H1 (cell line): Measurements from ENCODE around the gene FBLN2. TPM values are rescaled to one million over a fixed set of nuclear protein-coding genes. Genes with fewer than 3 reads are reported as not detected.

Source experiments
- CTCF ChIA-PET: fragments of 300-600 bp; sonication (Branson Sonifier 250); formaldehyde crosslinking; loops from one replicate; lab custom pipeline; 2021; ENCODE audit not compliant: partially characterized antibody; lab: Charles Lee
- POLR2A ChIA-PET: fragments of 300-600 bp; sonication (Branson Sonifier 250); formaldehyde crosslinking; loops from one replicate; lab custom pipeline; 2021; ENCODE audit warnings: inconsistent platforms; ENCODE audit not compliant: partially characterized antibody; lab: Charles Lee
- DNase-seq, 2 experiments: peaks; one replicate each; pipeline versions ENCODE4 v3.0.0 to v3.0.0-alpha.2; 2010 to 2022; ENCODE audit warnings: low spot score in 2 of 2, low read depth in 1 of 2, mixed read lengths in 1 of 2
- FAIRE-seq: peaks from 2 replicates; lab custom pipeline; 2011; peaks lifted over from hg19 to GRCh38; lab: Jason Lieb, UNC
- H2AFZ ChIP-seq: 2 replicates; pipeline ENCODE4 v1.8.1; 2012; ENCODE audit warnings: low read length, inconsistent platforms
- H2AK5ac ChIP-seq: 2 replicates; pipeline ENCODE4 v1.6.1; 2013; ENCODE audit warnings: low read depth, low read length
- H2BK120ac ChIP-seq: replicated peaks from 2 replicates; pipeline ENCODE3; 2013; ENCODE audit warnings: low read depth, low read length, inconsistent platforms
- H2BK12ac ChIP-seq: 2 replicates; pipeline ENCODE4 v1.6.1; 2013; ENCODE audit warnings: low read depth, low read length
- H2BK15ac ChIP-seq: 2 replicates; pipeline ENCODE4 v1.6.1; 2013; ENCODE audit warnings: low read length
- H2BK20ac ChIP-seq: 2 replicates; pipeline ENCODE4 v1.6.1; 2013; ENCODE audit warnings: low read length
- H2BK5ac ChIP-seq: 2 replicates; pipeline ENCODE4 v1.6.1; 2013; ENCODE audit warnings: low read depth, low read length
- H3K14ac ChIP-seq: 2 replicates; pipeline ENCODE4 v1.6.1; 2013; ENCODE audit warnings: inconsistent platforms; ENCODE audit not compliant: insufficient read length
- H3K18ac ChIP-seq: 2 replicates; pipeline ENCODE4 v1.6.1; 2013; ENCODE audit warnings: low read length; ENCODE audit errors: extremely low read depth
- H3K23ac ChIP-seq: 2 replicates; pipeline ENCODE4 v1.6.1; 2013; ENCODE audit warnings: inconsistent platforms; ENCODE audit not compliant: insufficient read length
- H3K23me2 ChIP-seq: 2 replicates; pipeline ENCODE4 v1.6.1; 2013; ENCODE audit warnings: low read depth, low read length
- H3K27ac ChIP-seq: 2 replicates; pipeline ENCODE4 v1.6.1; 2011; ENCODE audit warnings: low read depth, low read length, inconsistent platforms
- H3K27me3 ChIP-seq, 4 experiments: replicated peaks in 1 of 4; 1 replicate in 1 of 4; 2 replicates in 3 of 4; pipeline versions ENCODE4 v1.6.1 to v1.8.1; 2011 to 2013; ENCODE audit warnings: low read length in 3 of 4, mild to moderate bottlenecking in 3 of 4, inconsistent platforms in 2 of 4, mixed read lengths in 2 of 4, moderate library complexity in 1 of 4; ENCODE audit not compliant: control insufficient read depth in 3 of 4, insufficient read depth in 3 of 4; ENCODE audit errors: extremely low read depth in 1 of 4
- H3K36me3 ChIP-seq, 4 experiments: 2 replicates each; pipeline versions ENCODE4 v1.6.1 to v1.8.1; 2011 to 2013; ENCODE audit warnings: mild to moderate bottlenecking in 4 of 4, low read length in 3 of 4, moderate library complexity in 2 of 4, control low read depth in 1 of 4, inconsistent platforms in 1 of 4; ENCODE audit not compliant: insufficient read depth in 4 of 4, control insufficient read depth in 2 of 4
- H3K4ac ChIP-seq: replicated peaks from 2 replicates; pipeline ENCODE3; 2013; ENCODE audit warnings: low read length, low read depth, mixed read lengths, inconsistent platforms; ENCODE audit not compliant: insufficient read length
- H3K4me1 ChIP-seq, 4 experiments: replicated peaks in 1 of 4; 1 replicate in 1 of 4; 2 replicates in 3 of 4; pipeline versions ENCODE4 v1.6.1 to v1.8.1; 2011 to 2013; ENCODE audit warnings: low read length in 3 of 4, inconsistent platforms in 2 of 4, mixed read lengths in 1 of 4; ENCODE audit not compliant: insufficient read depth in 4 of 4, control insufficient read depth in 3 of 4
- H3K4me2 ChIP-seq, 2 experiments: 2 replicates each; pipeline versions ENCODE4 v1.6.1 to v1.8.1; 2011 to 2013; ENCODE audit warnings: low read depth in 2 of 2, low read length in 2 of 2, control low read depth in 1 of 2, inconsistent platforms in 1 of 2, mild to moderate bottlenecking in 1 of 2; ENCODE audit not compliant: insufficient read depth in 1 of 2
- H3K4me3 ChIP-seq, 4 experiments: fragments of 200-600, 300-600 bp in 1 of 4; sonication (generic), shearing (Covaris generic), sonication (Bioruptor Twin) in 1 of 4; 2 replicates each; pipeline versions ENCODE4 v1.5.1 to v1.8.1; 2011 to 2016; ENCODE audit warnings: low read length in 4 of 4, low read depth in 3 of 4, control low read depth in 2 of 4, inconsistent platforms in 2 of 4, mild to moderate bottlenecking in 2 of 4, mixed read lengths in 1 of 4, moderate library complexity in 1 of 4; ENCODE audit not compliant: insufficient read depth in 2 of 4; ENCODE audit errors: extremely low read depth in 1 of 4
- H3K56ac ChIP-seq: replicated peaks from 2 replicates; pipeline ENCODE3; 2013; ENCODE audit warnings: low read depth, mild to moderate bottlenecking, mixed read lengths, low read length, inconsistent platforms; ENCODE audit not compliant: insufficient read length
- H3K79me1 ChIP-seq: 2 replicates; pipeline ENCODE4 v1.6.1; 2013; ENCODE audit warnings: low read depth, low read length, control low read depth
- H3K79me2 ChIP-seq, 2 experiments: 2 replicates each; pipeline versions ENCODE4 v1.6.1 to v1.8.1; 2012 to 2013; ENCODE audit warnings: low read length in 2 of 2, mild to moderate bottlenecking in 2 of 2, inconsistent platforms in 1 of 2; ENCODE audit not compliant: insufficient read depth in 2 of 2, control insufficient read depth in 1 of 2
- H3K9ac ChIP-seq, 4 experiments: replicated peaks in 1 of 4; 1 replicate in 1 of 4; 2 replicates in 3 of 4; pipeline versions ENCODE4 v1.6.1 to v1.8.1; 2011 to 2013; ENCODE audit warnings: low read depth in 3 of 4, low read length in 3 of 4, control low read depth in 2 of 4, mild to moderate bottlenecking in 2 of 4, moderate library complexity in 2 of 4, inconsistent platforms in 1 of 4; ENCODE audit errors: extremely low read depth in 1 of 4
- H3K9me3 ChIP-seq, 2 experiments: 2 replicates each; pipeline versions ENCODE4 v1.6.1 to v1.8.1; 2012 to 2013; ENCODE audit warnings: mild to moderate bottlenecking in 2 of 2, moderate library complexity in 2 of 2, control low read depth in 1 of 2, inconsistent platforms in 1 of 2, low read depth in 1 of 2, low read length in 1 of 2, mixed read lengths in 1 of 2; ENCODE audit not compliant: insufficient read depth in 2 of 2
- H4K20me1 ChIP-seq, 2 experiments: replicated peaks in 1 of 2; 2 replicates each; pipeline versions ENCODE3 to v1.8.1; 2011 to 2013; ENCODE audit warnings: inconsistent platforms in 2 of 2, low read length in 2 of 2, mild to moderate bottlenecking in 1 of 2; ENCODE audit not compliant: insufficient read depth in 2 of 2, control insufficient read depth in 1 of 2
- H4K5ac ChIP-seq: 2 replicates; pipeline ENCODE4 v1.6.1; 2013; ENCODE audit warnings: low read length, low read depth, mixed read lengths, inconsistent platforms; ENCODE audit not compliant: insufficient read length
- H4K8ac ChIP-seq: 2 replicates; pipeline ENCODE4 v1.8.0; 2013; ENCODE audit warnings: mild to moderate bottlenecking, moderate library complexity, low read length, inconsistent platforms; ENCODE audit not compliant: insufficient read depth; ENCODE audit errors: extremely low read depth
- H4K91ac ChIP-seq: replicated peaks from 2 replicates; pipeline ENCODE3; 2013; ENCODE audit warnings: low read length, mixed read lengths, inconsistent platforms; ENCODE audit not compliant: insufficient read length
- JUND ChIP-seq: IDR thresholded peaks from 2 replicates; pipeline ENCODE4 v1.6.1; 2011; ENCODE audit warnings: mild to moderate bottlenecking, improper control_type of control experiment, low read length
- WGBS, 2 experiments: shearing (Covaris generic) in 1 of 2; methylation state at CpG; one replicate each; pipeline versions ENCODE4 v1.1.6 to v1.1.7; 2013 to 2015; ENCODE audit warnings: low lambda C conversion rate in 2 of 2, mixed read lengths in 2 of 2, inconsistent platforms in 1 of 2, low coverage in 1 of 2, missing lambda C conversion rate in 1 of 2; ENCODE audit not compliant: insufficient replicate concordance in 2 of 2, insufficient coverage in 1 of 2, insufficient read length in 1 of 2; ENCODE audit errors: extremely low coverage in 1 of 2, missing lambda C conversion rate in 1 of 2; 5-methylcytosine and 5-hydroxymethylcytosine counted together
- polyA plus RNA-seq, 7 experiments: library from polyadenylated mRNA; depleted of rRNA in 3 of 7; stranded (reverse) in 5 of 7; unstranded in 2 of 7; fragments of >200 nt in 5 of 7; fragments of 200-250 nt in 2 of 7; gene quantifications; 1 replicate in 5 of 7; 2 replicates in 1 of 7; 4 replicates in 1 of 7; pipeline versions ENCODE4 v1.2.1 to v1.2.3, GENCODE V29; 2011 to 2013; ENCODE audit warnings: missing spikeins in 2 of 7, mixed read lengths in 2 of 7
- total RNA-seq: library from RNA; stranded (reverse); fragmentation: NEBNext Ultra II Directional; extraction: Animal tissue kit (Norgen Biotek cat#: 25700); gene quantifications from 2 replicates; pipeline ENCODE4 v1.2.1, GENCODE V29; 2021

Gene FBLN2
- total and polyA plus RNA-seq, 2 of the 8 experiments (the other 6 are each of a cell fraction or from before 2014, with no cell fraction given) = 17.4 to 24.2 TPM

DNA sequence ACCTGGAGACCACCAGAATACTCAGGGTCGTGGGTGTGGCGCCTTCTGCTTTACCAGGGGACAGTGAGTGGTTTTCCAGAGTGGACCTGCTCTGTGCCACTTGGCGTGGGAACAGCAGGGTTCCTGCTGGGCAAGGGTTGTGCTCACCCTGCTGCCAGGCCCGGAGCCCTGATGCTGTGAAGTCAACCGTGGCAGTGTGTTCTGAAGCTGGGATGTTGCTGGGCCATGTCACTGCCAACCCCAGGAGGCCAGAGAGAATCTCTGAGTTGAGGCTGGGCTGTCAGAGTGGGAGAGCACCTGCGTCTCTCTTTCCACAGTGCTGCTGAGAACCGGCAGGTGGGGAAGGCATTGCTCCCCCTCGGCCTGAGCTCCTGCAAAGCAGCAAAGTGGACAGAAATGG lies 48.7 kb downstream of the FBLN2 start:
- POLR2A ChIA-PET = interaction anchor here (1.0 kb wide), 1 partner anchor 10 kb away, joined by 3 read pairs; no protein-coding TSS in a partner anchor
- no peak overlapping the region for H3K27ac ChIP-seq
- H3K23me2 ChIP-seq = no peaks in the 10 kb centered on the region; the same call in 1 of the 2 replicates
- H4K5ac ChIP-seq = no peak overlapping the region
- peaks cover 0 to 8% (median 4%) of the 10 kb centered on the region in 4 experiments; a peak in 3 of 7 replicates for H3K4me1 ChIP-seq
- no peak overlapping the region for H2BK5ac ChIP-seq
- no peak overlapping the region for H3K18ac ChIP-seq
- H3K4ac ChIP-seq = no peak overlapping the region
- DNase-seq (no peak), FAIRE-seq (no peak)
- 79% methylated on average over 8 of the region's 8 CpGs; no CpG with 5 or more reads in 1 of the 2 experiments for WGBS, 2 experiments
- no peak overlapping the region; the same call in 1 of the 2 replicates for H2BK12ac ChIP-seq
- H3K9ac ChIP-seq = no peak overlapping the region
- no peaks in the 10 kb centered on the region; the same call in 1 of the 2 replicates for H3K79me1 ChIP-seq
- H3K79me2 ChIP-seq = no peaks in the 10 kb centered on the region
- no peak overlapping the region for H2BK120ac ChIP-seq
- no peak overlapping the region for H2AK5ac ChIP-seq
- no peak overlapping the region for H3K23ac ChIP-seq
- no peaks in the 10 kb centered on the region for H3K9me3 ChIP-seq
- no peak overlapping the region for H2BK20ac ChIP-seq
- no peaks in the 10 kb centered on the region; a peak in 2 of 7 replicates for H3K27me3 ChIP-seq
- no peak overlapping the region for H3K14ac ChIP-seq
- no peak overlapping the region for H4K8ac ChIP-seq
- H3K36me3 ChIP-seq = no peaks in the 10 kb centered on the region
- no peak overlapping the region for H3K56ac ChIP-seq
- no peak overlapping the region; the same call in 1 of the 2 replicates for H2BK15ac ChIP-seq
- H2AFZ ChIP-seq = no peak overlapping the region
- H4K20me1 ChIP-seq = peaks cover 0 to 3% of the 10 kb centered on the region in 2 experiments
- CTCF ChIA-PET = interaction anchor here (0.5 to 1.2 kb wide), 5 partner anchors 11 to 577 kb away, joined by 3 to 5 read pairs (median 3); no protein-coding TSS in a partner anchor
- no peak overlapping the region for H4K91ac ChIP-seq
- H3K4me3 ChIP-seq = no peak overlapping the region
- no peak overlapping the region for H3K4me2 ChIP-seq
- TF ChIP-seq JUND = no peak
